ENCODE data around the gene CALML4.

DNA sequence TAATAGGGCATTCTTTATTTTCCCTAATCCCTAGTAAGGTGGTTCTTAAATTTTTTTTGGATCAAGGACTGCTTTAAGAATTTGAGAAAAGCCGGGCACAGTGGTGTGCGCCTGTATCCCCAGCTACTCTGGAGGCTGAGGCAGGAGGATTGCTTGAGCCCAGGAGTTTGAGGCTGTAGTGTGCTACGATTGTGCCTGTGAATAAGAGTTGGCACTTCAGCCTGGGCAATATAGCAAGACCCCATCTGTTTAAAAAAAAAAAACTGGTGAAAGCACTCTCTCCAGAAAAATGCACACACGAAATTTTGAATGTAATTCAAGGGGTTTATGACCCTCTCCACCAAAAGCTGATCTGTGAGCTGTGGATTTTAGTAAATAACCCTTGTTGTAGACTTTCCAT lies 32.0 kb downstream of the CALML4 start:
- TF ChIP-seq EZH2 (IDR thresholded peaks at IDR 0.05; ENCODE audit: insufficient read depth, poor library complexity, severe bottlenecking) (no peak), EZH2phosphoT487 (IDR thresholded peaks at IDR 0.05; ENCODE audit: insufficient read depth, low read depth) (no peak)

Measured in GM23248 (cell line).